T-helper 22 cell (primary cell): ENCODE results near the gene ZNF793.

Experiments
- DNase-seq: peaks from one replicate; pipeline ENCODE4 v3.0.0-alpha.2; 2020; ENCODE audit warnings: low read depth

The ZNF793 gene

GRCh38 chr19:37565370-37565669, 58.6 kb downstream of the ZNF793 start:
- DNase-seq: no peak

DNA sequence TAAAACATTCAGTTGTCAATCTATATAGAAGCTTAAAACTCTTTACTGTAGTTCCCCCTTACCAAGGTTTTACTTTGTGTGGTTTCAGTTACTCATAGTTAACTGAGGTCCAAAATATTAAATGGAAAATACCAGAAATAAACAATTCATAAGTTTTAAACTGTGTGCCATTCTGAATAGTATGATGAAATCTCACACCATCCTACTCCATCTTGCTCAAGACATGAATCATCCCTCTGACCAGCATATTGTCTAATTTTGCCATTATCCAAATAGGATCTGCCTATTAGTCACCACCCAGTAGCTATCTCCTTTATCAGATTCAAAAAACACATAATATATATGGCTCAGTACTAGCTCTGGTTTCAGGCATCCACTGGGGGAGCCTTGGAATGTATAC, 65.5 kb downstream of the ZNF793 start:
- DNase-seq: no peak

DNA sequence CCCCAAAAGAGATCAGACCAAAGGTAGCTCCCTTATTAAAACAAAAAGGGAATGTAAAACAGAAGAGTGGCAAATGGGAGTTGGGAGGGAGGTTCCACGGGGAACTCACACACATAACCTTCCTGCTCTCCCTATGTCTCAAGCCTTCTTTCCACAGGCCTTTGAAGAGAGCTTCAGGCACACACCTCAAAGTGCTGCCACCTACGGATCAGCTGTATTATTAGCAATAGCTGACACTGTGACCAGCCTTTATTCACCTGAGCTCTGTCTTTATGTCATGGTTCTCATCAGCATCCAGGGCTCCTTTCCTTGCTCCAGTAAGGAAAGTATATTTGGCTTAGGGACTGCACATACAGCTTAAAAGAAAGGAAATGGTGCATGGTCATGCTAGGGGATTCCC, 76.6 kb downstream of the ZNF793 start:
- no peak for DNase-seq
